Right kidney (tissue), 1 donor: ENCODE data around the gene TAC4.

Experiments used
- DNase-seq: peaks from one replicate; pipeline ENCODE4 v3.0.0-alpha.2; 2016

TAC4 gene

GRCh38 chr17:49798738-49799137 is 49.1 kb downstream of the TAC4 start:
- DNase-seq, result no peak

- no peak for DNase-seq
These were observed 49.7 kb downstream of the TAC4 start for GRCh38 chr17:49798182-49798581.

- DNase-seq, result no peak
These were observed 52.5 kb downstream of the TAC4 start for GRCh38 chr17:49795372-49795771.

GRCh38 chr17:49793309-49793708 is 54.6 kb downstream of the TAC4 start:
- DNase-seq, result no peak

GRCh38 chr17:49789243-49789578 is 58.7 kb downstream of the TAC4 start:
- no peak for DNase-seq

- peak; percentile 96 for DNase-seq
These were observed 59.2 kb downstream of the TAC4 start, which contains the start of gene KAT7 for GRCh38 chr17:49788478-49789242. TSS of gene KAT7 (plus strand) at chr17:49788681. CDS start at chr17:49788835, 154 bp downstream.
